HUDEP-2 (cell line): ENCODE measurements around the gene VGLL3.
"Not testable (repeated sequence)": the region's sequence is repeated elsewhere in the genome, so short reads cannot be mapped to it uniquely, and the experiment has no call there.

Experiments
- DNase-seq, 76 experiments: peaks; one replicate each; lab custom pipeline; 2025; ENCODE audit not compliant: unreplicated experiment in 76 of 76; lab: John Stamatoyannopoulos, UW

The VGLL3 gene, protein sequence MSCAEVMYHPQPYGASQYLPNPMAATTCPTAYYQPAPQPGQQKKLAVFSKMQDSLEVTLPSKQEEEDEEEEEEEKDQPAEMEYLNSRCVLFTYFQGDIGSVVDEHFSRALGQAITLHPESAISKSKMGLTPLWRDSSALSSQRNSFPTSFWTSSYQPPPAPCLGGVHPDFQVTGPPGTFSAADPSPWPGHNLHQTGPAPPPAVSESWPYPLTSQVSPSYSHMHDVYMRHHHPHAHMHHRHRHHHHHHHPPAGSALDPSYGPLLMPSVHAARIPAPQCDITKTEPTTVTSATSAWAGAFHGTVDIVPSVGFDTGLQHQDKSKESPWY

GRCh38 chr3:86990734-86991481, at the start of gene VGLL3:
Gene VGLL3, minus strand, starts transcription at chr3:86991149. Its CDS starts 406 bp downstream, at chr3:86990743.
- DNase-seq, result no peak

- DNase-seq, result no peak
Observed at GRCh38 chr3:87037652-87038051, 46.7 kb upstream of the VGLL3 start.

DNA sequence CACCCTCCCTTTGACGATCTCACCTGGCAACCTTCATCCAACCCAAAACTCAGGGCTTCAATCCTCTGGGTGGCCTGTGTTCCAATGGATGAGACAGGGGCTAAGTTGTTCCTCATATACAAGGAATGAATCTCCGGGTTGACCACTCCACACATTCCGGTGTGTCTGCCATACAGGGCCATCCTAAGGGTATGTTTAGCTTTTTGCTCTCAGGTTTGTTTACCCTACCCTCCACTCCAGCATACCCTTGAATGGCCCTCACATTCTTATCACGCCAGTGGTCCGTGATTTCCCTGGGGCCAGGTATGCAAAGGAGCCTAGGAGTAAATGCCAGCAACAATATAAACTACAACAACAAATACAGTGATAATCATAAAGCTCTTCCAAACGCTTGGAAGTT, 45.7 kb upstream of the VGLL3 start:
- DNase-seq, result no peak

DNA sequence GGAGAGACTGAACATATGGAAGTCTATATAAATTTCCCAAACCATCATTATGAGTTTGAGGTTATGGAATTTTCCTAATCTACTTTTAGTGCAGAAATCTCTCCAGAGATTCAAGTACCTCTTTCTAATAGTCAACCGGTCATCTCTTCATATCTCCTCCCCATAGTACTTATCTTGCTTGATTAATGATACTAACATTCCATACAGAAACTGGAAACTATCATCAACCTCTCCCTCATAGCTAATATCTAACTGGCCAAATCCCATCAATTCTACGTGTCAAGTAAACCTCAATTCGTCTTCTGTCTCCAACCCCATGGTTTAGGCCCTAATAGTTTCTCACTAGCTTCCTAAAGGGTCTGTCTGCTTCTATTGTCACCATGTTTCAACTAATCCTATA, 44.4 kb upstream of the VGLL3 start:
- no peak for DNase-seq

- no peak for DNase-seq
Observed at GRCh38 chr3:87033205-87033604, 42.3 kb upstream of the VGLL3 start.

- DNase-seq, result no peak
Observed at GRCh38 chr3:87025661-87026645, 35.0 kb upstream of the VGLL3 start.

DNA sequence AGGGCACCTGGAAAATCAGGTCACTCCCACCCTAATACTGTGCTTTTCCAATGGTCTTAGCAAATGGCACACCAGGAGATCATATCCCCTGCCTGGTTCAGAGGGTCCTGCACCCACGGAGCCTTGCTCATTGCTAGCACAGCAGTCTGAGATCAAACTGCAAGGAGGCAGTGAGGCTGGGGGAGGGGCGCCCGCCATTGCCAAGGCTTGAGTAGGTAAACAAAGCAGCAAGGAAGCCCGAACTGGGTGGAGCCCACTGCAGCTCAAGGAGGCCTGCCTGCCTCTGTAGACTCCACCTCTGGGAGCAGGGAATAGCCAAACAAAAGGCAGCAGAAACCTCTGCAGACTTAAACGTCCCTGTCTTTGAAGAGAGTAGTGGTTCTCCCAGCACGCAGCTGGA, 26.4 kb upstream of the VGLL3 start:
- not testable (repeated sequence) for DNase-seq

DNA sequence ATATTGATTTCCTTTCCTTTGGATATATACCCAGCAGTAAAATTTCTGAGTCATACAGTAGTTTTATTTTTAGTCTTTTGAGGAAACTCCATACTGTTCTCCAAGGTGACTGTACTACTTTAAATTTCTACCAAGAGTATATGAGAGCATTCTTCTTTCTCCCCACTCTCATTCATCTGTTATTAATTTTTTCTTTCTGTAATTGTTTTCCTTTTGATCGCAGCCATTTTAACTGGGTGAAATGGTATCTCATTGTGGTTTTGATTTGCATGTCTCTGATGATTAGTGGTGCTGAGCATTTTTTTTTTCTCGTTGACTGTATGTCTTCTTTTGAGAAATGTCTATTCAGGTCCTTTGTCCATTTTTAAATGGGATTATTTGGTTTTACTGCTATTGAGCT, 18.3 kb upstream of the VGLL3 start:
- no peak for DNase-seq

- no peak for DNase-seq
Observed at GRCh38 chr3:87006844-87007439, 16.0 kb upstream of the VGLL3 start.

DNA sequence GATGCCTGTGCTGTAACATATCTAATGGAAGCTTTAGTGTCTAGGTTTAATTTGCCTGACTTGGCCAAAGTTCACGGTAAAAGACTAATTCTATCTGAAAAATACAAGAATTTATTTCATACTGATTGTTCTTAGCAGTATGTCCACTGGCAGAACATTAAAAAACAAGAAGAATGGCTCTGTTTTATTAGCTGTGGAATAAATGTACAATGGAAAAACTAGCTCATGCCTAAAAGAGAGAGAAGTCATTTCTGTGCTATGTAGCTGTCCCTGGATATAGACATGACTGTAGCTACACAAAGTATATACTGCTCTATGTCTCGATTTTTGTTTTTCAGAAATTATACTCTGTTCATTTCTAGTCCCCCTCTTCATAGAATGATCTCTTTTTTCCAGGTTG, 13.9 kb upstream of the VGLL3 start:
- DNase-seq, result no peak

- DNase-seq, result no peak
Observed at GRCh38 chr3:87002346-87002745, 11.4 kb upstream of the VGLL3 start.

GRCh38 chr3:87001473-87002098, 10.6 kb upstream of the VGLL3 start:
- no peak for DNase-seq

GRCh38 chr3:87000940-87001339, 10.0 kb upstream of the VGLL3 start:
- DNase-seq, result no peak

GRCh38 chr3:86998569-86998968, 7.6 kb upstream of the VGLL3 start:
- no peak for DNase-seq

- DNase-seq, result peak in 1 of 76 experiments; percentile 6
Observed at GRCh38 chr3:86996261-86996955, 5.5 kb upstream of the VGLL3 start.

GRCh38 chr3:86995537-86995936, 4.6 kb upstream of the VGLL3 start:
- DNase-seq, result peak in 26 of 76 experiments; percentile 1 to 64 (median 18)

DNA sequence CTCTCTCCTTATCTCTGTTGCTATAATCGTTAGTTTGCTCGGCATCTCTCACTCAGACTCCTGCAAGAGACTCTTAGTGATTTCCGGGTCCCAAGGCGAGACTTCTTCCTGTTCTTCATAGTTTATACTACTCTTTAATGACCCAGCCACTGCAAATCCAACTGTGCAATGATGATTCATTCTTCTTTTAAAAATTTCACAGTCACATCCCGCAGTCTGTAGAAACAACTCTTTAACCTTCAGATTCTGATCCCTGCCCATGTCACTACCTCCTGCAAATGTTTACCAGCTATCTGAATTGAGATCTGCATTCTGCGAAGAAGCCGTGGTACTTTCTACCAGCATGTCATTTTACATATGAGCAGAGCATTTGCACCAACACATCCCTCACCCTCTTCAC, 2.8 kb upstream of the VGLL3 start:
- DNase-seq, result no peak

GRCh38 chr3:86991840-86992435, 989 bp upstream of the VGLL3 start:
- no peak for DNase-seq

DNA sequence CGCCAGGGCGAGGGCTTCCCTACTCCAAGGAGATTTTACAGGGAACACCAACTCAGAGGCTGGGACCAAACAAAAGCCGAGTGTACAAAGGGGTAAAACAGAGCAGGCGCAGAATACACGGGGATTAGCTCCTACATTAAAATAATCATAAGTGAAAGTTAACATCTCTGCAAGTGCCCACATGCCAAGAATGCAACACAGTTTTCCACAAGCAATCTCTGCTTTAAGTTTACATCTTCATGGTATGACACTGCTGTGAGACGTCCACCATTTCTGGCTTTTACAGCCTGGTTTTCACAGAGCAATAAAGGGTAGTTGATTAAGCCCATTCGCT, 500 bp upstream of the VGLL3 start:
- no peak for DNase-seq
